HG02938 (cell line): Measurements from ENCODE around the gene COP1.

ENCODE experiments used
- ATAC-seq: cut with Tn5 transposase; IDR thresholded peaks from one replicate; pipeline ENCODE4 v1.9.1; 2021; ENCODE audit warnings: mild to moderate bottlenecking, moderate library complexity; ENCODE audit not compliant: unreplicated experiment

Gene COP1

DNA sequence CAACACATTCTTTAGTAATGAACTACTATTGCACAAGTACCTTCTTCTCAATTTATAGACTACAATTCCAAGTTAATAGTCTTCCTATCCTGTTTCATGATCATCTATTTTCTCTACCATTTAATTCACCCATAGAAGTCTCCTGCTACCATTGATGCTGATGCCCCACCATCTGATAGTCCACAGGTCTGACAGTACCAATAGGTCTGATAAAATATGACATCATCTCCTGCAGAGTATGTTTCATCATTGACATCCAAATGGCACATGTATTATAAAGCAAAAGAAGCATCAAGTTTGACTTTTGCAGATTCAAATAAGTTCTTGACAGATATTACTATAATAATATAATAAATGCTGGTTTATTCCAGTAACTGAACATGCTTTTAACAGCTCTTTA lies 5.5 kb downstream of the COP1 start:
- no peak for ATAC-seq

DNA sequence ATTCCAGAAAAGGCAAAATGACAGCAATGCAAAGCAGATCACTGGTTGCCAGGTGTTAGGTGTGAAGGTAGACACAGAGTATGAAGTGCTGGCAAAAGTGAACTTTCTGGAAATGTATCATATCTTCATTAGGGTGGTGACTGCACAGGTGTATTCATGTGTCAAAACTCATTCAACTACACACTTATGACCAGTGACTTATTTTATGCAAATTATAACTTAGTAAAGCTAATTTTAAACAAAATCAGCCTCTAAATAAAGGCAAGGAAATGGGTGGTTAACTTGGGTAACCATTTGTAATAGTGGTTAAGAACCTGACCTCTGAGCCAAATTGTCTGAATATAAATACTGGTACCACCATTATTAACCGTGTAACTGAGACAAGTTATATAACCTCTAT lies 7.4 kb downstream of the COP1 start:
- peak; percentile 67 for ATAC-seq

DNA sequence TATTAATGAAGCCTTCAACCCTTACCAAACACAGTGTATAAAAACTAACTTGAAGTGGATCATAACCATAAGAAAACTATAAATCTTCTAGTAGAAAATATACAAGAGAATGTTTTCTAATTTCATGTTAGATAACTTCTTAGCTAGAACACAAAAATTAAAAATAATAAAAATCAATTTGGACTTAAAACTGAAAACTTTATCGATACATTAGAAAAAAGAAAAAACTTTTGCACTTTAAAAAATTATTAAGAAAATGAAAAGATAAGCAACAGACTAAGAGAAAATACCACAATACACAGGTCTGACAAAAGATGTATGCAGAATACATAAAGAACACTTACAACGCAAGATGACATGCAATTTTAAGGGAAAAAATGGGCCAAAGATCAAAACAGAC lies 8.7 kb downstream of the COP1 start:
- ATAC-seq: no peak

DNA sequence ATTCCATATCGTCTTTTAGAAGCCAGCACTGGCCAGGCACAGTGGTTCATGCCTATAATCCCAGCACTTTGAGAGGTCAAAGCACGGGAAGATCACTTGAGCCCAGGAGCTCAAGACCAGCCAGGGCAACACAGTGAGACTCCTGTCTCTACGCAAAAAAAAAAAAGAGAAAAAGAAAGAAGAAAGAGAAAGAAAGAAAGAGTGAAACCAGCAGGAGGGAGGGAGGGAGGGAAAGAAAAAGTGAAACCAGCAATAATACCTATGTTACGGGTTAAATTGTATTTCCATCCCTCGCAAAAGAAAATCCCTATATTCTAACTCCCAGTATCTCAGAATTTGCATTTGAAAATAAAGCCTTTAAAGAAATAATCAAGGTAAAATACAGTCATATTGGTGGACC lies 10.4 kb downstream of the COP1 start:
- no peak for ATAC-seq

DNA sequence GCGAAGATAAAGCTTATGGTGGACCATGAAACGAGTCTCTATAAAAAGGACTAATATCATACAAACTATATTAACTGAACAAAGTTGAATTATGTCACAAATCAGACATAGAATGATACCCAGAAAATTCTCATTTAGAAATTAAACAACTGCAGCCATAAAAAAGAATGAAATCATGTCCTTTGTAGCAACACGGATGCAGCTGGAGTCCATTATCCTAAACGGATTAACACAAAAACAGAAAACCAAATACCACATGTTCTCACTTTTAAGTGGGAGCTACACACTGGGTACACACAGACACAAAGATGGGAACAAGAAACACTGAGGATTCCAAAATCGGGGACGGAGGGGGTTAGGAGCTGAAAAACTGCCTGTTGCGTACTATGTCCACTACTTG lies 11.5 kb downstream of the COP1 start:
- no peak for ATAC-seq

DNA sequence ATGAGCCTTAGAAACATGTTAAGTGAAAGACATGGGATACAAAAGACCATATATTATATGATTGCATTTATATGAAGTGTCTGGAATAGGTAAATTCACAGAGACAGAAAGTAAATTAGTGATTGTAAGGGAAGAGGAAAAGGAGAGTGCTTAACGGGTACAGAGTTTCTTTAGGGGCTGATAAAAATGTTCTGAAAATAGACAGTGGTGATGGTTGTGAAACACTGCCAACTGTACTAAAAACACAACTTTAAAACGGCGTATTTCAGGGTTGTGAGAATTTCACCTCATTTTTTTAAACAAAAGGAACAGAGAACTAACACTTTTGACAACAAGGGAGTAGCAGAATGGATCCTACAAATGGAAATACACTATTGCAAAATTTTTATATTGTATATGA lies 13.4 kb downstream of the COP1 start:
- no peak for ATAC-seq

DNA sequence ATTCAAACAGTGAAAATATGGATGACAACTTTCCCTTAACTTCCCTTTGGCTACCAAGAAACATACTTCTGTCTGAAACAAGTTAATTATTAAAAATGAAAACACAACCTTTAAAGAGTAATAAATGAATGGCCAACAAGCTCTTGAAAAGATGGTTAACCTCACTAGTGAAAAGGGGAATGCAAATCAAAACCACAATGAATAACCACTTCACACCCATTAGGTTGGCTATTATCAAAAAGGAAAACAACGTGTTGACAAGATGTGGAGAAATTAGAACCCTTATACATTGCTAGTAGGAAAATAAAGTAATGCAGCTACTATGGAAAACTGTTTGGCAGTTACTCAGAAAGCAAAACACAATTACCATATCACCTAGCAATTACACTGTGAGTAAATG lies 14.1 kb downstream of the COP1 start:
- peak; percentile 95 for ATAC-seq

DNA sequence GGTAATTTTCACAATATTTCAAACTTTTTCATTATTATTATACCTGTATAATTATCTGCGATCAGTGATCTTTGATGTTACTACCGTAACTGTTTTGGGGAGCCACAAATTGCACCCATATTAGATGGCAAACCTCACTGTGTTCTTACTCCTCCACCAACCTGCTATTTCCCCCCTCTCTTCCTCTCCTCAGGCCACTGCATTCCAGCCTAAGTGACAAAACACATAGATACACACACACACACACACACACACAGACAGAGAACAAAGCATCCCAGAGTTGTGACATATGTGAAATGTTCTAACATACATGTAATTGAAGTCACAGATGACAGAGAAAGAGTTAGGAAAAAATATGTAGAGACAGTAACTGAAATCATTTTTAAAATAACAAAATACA lies 18.5 kb downstream of the COP1 start:
- ATAC-seq: no peak

DNA sequence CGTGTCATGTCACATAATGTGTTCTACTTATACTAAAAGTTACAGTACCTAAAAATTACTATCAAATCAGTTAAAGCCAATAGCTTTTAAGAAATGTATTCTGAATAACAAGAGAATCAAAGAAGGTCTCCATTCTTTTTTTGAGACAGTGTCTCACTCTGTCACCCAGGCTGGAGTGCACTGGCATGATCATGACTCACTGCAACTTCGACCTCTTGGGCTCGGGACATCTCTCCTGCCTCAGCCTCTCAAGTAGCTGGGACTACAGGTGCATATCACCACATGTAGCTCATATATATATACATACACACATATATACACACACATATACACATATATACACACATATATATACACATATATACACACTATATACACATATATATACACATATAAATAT lies 20.1 kb downstream of the COP1 start:
- no peak for ATAC-seq

DNA sequence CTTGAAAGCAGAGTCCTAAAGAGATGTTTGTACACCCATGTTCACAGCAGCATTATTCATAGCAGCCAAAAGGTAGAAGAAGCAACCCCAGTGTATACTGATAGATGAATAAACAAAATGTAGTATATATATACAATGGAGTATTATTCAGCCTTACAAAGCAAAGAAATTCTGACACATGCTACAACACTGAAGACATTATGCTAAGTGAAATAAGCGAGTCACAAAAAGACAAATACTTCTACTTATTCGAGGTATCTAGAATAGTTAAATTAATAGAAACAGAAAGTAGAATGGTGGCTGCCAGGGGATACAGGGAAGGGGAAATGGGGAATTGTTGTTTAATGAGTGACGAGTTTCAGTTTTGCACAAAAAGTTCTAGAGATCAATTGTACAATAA lies 23.5 kb downstream of the COP1 start:
- peak; percentile 69 for ATAC-seq

DNA sequence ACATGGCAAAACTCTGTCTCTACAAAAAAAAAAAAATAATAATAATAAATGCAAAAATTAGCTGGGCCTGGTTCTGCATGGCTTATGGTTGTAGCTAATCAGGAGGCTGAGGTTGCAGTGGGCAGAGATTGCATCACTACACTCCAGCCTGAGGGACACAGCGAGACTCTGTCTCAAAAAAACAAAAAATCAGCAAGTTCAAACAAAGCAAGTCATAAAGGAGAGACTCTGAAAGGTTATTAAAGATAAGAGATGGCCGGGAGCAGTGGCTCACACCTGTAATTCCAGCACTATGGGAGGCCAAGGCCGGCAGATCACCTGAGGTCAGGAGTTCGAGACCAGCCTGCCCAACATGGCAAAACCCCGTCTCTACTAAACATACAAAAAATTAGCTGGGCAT lies 28.8 kb downstream of the COP1 start:
- ATAC-seq: no peak

DNA sequence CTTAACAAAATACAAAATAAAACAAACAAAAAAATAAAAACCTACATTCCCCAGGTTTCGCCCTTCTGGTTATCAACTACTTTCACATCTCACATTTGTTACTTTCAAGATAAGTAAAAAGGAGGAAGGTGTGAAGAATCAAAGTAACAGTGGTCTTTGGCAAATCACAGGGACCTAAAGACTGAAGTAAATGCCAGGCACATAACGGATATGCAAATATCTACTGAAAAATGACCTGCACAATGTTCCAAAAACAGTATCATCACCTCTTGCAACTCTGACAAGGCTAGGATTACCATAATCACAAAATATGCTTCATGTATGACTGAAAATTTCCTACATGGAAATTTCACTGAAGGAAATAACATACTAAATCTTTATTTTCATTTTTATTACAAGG lies 29.3 kb downstream of the COP1 start:
- ATAC-seq: peak; percentile 78

DNA sequence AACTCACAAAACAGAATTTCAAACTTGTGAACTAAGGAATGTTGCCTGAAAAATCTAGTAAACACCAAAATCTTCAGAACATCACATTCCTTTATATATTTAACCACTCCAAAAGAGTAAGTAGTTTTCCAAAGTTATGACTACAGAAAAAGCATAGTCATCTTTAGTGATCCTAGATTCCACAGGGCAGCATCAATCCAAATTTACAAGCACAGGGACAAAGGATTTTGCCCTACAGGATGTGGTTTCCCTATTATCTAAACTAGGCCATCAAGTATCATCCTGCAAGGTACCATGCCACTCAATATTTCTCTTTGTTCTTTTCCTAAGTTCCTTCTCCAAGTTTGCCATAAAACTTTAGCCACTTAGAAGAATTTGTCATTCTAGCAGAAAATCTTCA lies 33.0 kb downstream of the COP1 start:
- no peak for ATAC-seq

DNA sequence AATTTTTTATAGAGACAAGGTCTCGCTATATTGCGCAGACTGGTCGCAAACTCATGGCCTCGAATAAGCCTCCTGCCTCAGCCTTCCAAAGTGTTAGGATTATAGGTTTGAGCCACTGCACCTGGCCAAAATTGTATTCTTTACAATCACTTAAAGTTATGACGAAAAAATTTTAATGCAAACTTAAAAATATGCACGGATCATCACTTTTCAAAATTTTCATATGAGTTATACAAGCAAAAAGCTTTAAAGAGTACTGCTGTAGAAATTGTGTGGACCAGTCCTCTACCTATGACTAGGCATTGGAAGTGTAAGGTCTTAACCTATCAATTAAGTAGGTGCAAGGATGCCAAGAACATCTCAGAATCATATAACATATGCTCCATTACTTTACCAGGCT lies 34.9 kb downstream of the COP1 start:
- ATAC-seq: no peak

DNA sequence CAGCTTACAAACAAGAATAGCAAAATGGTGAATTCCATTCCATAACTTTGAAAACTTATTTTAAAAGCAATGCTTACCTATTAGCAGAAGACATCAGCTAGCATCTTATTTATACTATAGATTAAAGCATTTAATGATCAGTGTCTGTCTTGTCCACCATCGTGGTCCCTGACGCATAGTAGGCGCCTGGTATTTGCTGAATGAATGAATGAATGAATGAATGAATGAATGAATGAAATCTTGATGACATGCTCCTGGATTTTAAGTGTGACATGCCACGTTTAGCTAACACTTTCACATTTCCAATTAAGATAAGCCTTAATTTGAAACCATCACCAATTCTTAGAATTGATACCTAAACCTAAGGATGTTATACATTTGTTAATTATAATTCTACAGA lies 39.9 kb downstream of the COP1 start:
- no peak for ATAC-seq

DNA sequence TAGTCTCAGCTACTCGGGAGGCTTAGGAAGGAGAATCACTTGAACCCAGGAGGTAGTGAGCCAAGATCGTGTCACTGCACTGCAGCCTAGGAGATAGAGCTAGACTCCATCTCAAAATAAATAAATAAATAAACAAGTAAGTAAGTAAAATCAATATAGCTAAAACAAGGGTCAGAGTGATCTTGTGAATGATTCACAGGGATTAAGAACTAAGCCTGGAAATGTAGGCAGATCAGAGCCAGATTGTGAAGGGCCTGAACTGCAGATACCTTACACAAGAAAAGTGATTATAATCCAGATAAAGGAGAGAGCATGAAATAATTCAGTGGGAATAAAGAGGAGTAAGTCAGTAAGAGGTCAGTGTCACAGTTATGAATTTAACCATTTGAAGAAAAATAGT lies 41.5 kb downstream of the COP1 start:
- ATAC-seq: no peak

DNA sequence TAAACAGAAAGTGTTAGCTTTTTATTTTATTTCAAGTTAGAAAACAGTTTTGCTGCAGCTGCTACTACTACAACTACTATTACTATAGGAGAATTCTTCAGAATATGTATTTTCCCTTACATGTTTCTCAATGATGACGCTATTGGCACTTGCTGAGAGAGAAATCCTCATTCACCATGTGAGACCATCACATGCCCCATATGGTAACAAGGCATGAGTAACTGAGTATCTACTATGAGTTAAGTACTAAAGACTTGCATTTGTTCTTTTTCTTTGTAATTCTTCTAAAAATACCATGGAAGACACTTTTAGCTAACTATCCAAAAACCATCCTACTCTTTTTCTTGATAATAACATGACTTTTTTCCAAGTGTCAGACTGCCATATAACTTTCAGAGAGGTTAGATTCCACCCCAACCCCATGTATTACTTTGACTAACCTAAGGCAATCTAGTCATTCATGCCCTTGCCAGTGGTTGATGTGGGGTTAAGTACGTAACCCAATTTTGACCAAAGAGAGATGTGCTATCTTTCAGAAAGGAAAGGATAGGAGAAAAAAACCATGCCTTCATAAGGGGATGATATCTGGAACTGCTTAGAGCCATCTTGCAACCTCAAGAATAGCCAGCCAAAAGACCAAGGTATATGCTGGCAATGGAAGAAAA lies 42.9 kb downstream of the COP1 start:
- ATAC-seq: no peak

DNA sequence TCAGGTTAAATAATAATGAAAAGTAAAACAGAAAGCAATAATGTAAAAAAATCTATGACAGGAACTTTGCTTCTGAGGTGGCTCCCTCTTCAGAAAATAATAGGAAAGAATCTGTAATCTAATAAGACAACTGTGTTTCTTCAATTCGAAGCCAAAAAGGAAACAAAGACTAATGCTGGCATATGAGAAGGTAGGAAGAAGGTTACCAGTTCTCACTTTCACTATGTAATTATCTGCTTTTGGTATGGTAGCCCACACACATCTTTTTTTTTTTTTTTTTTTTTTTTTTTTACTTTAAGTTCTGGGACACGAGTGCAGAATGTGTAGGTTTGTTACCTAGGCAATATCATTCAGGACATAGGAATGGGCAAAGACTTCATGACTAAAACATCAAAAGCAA lies 47.1 kb downstream of the COP1 start:
- ATAC-seq: no peak

DNA sequence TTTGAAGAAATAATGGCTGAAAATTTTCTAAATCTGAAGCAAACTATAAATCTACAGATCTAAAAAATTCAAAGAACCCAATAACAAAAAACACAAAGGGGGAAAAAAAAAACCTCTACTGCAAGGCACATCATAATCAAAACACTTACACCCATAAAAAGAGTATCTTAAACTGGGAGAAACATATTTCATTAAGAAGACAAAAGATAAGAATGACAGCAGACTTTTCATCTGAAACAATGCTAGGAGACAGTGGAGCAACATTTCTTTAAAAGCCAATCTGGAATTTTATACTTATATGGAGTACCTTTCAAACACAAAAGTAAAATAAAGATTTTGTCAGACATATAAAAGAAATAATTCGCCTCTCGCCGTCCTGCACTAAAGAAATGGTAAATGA lies 49.1 kb downstream of the COP1 start:
- no peak for ATAC-seq

DNA sequence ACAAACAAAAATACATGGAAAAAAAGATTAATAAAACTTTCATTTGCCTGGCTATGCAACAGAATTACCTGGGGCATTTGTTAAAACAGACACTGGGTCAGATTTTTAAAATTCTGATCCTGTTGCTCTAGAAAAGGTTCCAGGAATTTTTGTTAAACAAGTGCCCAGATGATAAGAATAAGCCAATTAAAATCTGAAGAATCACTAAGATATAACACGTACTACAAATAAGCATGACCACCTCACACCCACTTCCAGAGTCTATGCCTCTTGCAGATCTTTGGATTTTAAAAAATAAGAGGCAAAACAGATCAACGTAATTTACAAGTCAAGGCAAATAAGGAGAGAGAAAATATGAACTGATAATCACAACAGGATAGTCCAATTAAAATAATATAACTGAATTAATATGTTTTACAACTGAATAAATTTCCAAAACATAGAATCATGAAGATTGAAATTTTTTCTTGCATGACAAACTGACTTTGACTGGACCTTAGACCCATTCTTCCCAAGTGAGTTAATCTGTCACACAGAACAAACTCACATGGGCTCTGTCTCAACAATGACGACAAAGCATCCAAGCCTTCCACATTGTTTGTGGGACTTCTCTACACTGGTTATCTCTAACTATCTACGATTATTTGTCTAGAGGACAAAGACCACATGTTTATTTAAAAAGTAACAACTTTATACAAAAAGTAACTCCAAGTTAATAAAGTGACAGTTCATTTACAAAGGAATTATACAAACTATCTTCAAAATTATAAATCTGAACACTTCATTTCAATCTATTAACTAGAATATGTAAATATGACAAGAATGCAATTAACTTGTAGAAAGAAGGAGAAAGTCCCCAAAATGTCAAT lies 56.9 kb downstream of the COP1 start:
- ATAC-seq: no peak

DNA sequence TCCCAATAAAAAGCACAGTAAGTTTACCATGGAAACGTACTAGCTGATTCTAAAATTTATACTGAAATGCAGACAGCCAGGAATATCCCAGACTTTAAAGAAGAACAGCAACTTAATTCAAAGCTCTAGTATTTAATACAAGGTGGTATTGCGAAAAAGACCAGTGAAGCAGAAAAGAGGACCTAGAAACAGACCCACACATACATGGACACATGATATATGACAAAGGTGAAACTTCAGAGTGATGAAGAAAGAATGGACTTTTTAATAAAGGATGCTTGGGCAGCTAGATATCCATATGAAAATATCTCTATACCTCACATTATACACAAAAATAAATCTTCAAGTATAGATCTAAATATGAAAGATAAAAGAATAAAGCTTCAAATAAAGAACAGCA lies 62.6 kb downstream of the COP1 start:
- ATAC-seq: no peak

DNA sequence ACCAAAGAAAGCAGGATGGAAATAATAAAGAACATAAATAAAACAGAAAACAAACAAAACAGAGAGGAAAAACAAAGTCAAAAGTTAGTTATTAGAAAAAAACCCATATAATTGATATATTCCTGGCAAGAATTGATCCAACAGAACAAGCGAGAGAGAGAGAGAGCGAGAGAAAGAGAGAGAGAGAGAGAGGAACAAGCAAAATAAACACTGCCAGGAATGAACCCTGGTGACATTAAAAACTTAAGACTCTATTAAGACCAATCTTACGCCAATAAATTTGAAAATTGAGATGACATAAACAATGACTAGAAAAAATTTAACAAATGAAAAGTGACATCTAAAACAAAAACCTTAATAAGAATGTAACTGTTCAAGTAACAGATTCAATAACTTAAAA lies 64.1 kb downstream of the COP1 start:
- no peak for ATAC-seq

DNA sequence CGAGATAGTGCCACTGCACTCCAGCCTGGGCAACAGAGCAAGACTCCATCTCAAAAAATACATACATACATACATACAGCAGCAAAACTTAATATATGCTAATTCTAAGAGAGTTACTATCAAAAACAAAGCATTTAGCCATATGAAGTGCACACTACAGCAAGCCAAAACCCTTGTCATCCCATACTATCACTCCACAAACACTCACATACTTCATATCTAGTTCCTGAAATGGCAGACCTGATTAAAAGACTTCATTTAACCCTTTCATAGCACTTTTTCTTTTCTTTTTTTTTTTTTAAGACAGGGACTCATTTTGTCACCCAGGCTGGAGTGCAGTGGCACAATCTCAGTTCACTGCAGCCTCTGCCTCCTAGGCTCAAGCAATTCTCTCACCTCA lies 65.6 kb downstream of the COP1 start:
- no peak for ATAC-seq
